HG03571 (cell line): Measurements from ENCODE around the gene CWC22.
A peak's percentile ranks its signal among the peaks of the same experiment; 100 is the strongest.
"Not testable (repeated sequence)": the region's sequence is repeated elsewhere in the genome, so short reads cannot be mapped to it uniquely, and the experiment has no call there.

ENCODE experiments used
- ATAC-seq: cut with Tn5 transposase; IDR thresholded peaks from one replicate; pipeline ENCODE4 v1.9.1; 2021; ENCODE audit not compliant: unreplicated experiment

Gene CWC22

DNA sequence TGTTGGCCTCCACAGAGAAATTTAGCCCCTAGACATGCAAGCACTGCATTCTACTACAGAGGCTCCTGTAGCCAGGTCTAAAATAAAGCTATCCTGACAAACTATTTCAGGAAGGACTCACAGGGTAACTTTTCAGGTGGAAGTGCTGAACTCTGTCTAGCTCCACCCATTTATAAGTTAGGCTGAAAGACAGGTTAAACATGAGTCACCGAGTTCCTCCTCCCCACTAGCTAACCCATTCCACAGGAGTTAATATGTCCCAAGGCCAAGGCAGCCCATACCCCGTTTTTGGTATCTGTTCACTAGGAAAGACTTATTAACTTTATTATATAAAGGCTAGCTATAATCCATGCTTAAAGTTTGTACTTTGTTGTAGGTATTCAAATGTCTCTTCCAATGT, 3.5 kb downstream of the CWC22 start:
- ATAC-seq: no peak

DNA sequence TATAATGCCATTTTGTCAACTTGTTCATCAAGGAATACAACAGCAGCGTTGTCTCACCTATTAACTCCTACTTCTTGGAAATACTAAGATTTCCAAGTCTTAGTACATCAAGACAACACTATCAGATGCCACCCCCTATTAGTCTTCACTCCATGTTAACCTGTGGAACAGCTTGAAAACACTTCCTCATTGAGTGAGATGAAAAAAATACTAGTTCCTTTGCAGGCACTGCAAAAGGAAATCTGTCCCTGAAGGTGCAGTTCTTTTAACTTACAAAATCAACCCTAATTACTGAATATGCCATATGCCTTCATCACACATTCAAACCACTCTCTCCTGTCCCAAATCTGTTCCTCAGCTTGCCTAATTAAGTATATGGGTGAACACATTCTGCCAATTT, 4.0 kb downstream of the CWC22 start:
- no peak for ATAC-seq

DNA sequence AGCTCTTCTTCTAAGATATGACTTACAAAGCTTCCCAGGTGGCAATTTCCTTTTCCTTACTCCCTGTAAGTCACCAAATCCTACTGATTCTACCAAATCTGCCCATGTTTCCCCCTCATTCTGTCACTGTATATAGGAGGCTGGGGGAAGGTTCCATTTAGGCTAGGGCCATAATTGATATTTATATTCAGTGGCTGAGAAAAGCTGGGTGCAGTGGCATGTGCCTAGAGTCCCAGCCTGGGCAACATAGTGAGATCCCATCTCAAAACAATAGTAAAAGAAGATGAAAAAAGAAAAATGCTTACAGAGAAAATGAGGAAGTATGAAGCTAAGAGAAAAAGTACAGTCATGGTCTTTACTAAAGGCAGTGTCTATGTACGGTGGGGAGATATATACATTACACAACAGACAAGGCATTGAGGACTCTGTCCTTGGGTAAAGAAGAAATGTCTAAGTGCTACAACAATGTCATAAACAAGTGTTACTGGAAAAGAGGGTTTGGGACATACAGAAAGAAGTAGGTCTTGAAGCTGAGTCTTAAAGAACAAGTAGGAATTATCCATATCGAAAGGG, 4.8 kb downstream of the CWC22 start:
- no peak for ATAC-seq

DNA sequence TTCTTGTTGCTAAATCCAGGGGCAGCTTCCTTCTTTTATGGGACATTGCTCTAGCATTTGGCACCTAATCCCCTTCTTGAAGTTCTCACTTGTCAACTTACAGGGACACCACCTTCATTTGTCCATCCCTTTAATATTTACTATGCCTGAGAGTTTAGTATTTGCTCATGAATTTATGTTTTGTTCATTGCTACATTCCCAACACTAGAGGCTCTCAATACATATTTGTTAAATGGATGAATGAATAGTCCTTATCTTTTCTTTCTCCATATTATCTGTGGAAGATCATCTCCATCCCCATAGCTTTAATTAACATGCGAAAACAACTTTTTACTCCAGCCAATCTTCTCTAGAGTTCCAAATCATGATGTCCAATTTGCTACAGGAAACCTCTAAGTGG, 5.4 kb downstream of the CWC22 start:
- ATAC-seq: no peak

DNA sequence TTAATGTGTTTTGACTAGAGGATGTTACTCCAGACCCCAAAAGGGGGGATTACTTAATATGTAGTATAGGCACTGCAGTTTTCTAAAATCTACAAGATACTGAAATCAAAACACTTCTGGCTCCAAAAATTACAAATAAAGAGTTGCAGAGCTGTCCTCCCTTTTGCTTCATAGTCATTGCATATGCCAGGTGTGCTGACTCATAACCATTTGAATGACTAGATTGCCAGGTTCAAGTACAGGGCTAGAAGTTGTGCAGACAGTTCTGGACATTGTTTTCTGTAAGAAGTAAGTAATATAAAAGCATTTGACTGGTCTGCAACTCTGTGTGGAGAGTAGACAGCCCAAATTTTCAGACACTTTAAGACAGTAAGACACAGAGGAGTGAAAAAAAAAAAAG, 6.7 kb downstream of the CWC22 start:
- ATAC-seq: no peak

DNA sequence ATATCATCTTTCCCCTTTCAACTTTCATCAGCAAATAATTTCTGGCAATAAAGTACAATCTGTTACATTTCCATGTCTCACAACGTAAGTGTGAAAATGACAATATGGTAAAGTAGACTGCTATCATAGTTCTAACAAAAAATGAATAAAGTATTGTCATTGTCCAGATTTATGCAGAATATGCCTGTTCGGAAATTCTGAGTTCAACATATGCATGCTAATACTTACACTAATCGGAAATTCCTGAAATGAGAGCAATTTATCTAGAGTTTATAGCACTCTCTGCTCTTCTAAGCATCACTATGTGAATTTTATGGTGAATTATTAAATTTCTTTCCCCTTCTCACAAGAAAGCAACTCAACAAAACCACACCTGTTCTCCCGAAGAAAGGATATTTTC, 8.1 kb downstream of the CWC22 start:
- no peak for ATAC-seq

DNA sequence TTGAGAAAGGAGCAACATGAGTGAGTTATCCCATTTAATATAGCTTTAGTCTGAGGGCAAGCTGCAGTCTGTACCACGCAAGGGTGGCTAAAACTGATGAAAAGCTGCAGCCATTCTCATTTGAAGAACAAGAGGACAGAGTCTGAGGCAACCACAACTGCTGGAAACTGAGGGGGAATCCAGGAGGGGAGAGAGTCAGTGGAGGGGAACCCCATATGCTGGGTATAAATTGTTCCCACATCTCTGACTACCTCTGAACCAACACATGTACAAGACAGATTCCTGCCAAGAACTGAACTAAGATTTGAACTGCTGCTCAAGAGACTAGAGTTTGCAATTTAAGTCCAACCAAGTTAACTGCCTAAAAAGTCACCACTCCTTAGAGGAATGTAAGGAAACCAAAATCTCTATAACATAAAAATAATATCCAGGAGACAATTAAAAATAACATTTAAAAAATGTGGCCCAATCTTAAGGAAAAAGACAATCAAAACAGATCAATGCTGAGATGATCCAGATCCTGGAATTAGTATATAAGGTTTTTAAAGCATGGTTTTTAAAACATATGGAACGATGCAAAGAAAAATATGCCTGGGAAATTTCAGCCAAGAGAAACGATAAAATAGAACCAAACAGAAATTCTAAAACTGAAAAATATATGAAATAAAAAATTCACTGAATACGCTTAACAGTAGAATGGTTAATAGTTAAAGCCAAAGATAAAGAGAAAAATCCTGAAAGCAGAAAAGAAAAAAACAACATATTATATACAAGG, 11.2 kb downstream of the CWC22 start:
- no peak for ATAC-seq

DNA sequence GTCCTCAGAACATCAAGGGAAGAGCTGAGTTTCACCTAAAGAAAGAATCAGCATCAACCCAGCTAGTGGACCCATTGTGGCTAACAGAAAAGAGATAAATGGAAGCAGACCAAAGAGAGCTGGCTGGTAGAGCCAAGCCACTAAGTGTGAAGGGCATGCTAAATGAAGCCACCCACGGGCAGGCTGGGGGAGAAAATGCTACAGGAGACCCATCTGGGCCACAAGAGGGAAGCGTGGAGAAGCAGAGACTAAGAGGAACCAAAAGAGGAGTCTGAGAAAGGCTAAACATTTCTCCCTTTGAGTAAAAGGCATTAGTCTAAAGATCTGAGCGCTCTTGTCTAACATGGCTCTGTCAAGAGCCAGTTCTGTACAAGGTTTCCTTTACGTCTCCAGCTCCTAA, 15.8 kb downstream of the CWC22 start:
- no peak for ATAC-seq

DNA sequence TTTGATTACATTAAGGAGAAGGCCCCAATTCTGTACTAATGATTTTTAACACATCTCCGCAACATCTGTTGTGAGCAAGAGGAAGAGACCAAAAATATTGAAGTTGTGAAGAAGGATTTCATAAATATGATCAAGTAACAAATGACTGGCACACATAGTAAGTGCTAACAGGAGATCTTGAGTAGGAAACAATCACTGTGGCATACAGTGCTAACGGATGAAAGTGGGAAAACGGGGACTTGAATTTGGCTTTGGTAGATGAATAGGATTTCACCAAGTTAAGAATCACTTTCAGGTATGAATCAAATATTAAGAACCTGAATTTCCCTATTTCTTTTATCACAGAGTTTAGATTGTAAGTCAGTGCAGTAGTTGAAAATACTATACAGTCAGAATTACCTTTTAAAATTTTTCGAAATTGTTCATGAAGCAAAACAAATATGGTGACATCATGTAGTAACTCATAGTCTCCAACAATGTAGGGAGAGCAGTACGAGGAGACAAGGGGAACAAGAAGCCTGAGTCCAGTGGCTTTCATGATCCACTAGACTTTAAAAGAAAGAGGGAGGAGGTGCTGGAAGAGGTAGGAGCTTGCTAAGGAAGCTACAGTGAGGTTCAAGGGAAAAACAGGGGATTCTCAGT, 16.3 kb downstream of the CWC22 start:
- no peak for ATAC-seq

DNA sequence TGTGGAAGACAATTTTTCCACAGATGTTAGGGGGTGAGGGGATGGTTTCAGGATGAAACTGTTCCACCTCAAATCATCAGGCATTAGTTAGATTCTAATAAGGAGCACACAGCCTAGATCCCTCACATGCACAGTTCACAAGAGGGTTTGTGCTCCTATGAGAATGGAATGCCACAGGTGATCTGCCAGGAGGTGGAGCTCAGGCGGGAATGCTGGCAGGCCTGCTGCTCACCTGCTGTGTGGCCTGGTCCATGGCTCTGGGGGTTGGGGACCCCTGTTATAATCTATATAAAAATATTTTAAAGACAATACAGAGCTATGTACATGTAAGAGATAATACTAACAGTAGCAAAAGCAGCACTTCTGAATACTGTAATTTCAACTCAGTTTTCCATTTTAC, 19.2 kb downstream of the CWC22 start:
- ATAC-seq: no peak

DNA sequence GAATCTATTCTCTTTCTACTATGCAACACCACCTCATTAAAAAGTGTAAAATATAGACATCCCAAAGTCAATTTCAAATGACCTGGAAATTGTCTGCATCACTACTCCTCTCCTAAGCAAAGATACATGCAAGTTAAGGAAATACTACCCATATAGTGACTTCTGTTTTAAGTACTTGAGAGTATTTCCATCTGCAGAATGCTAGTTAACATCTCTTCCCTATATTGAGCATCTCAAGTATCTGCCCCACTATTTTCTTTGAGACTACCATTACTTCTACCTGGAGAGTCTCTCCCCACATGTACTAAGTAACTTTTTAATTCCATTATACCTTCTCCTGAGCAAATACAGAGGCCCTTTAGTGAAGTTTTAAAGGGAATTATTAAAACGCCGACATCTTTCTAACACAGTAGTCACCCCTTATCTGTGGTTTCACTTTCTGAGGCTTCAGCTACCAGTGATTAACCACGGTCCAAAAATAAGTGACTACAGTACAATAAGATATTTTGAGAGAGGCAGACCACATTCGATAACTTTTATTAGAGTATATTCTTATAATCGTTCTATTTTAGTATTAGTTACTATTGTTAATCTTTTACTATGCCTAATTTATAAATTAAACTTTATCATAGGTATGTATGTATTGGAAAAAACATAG, 21.8 kb downstream of the CWC22 start:
- peak; percentile 82 for ATAC-seq

DNA sequence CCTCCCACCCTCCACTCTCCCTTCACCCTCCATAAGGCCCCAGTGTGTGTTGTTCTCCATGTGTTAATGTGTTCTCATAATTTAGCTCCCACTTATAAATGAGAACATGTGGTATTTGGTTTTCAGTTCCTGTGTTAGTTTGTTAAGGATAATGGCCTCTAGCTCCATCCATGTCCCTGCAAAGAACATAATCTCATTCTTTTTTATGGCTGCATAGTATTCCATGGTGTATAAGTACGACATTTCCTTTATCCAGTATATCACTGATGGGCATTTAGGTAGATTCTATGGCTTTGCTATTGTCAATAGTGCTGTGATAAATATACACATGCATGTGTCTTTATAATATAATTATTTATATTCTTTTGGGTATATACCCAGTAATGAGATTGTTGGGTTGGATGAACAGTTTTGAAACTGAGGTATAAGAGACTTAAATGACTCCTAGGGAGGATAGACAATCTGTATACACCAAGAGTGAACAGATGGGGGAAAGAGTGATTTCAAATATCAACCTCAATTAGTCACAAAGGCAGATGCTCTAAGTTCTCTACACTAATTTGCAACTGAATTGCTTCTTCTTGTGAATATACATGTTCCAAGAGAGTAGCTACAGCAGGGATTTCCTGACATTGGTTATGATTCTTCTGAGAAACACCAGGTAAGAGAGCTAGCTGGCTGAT, 23.7 kb downstream of the CWC22 start:
- ATAC-seq: no peak

DNA sequence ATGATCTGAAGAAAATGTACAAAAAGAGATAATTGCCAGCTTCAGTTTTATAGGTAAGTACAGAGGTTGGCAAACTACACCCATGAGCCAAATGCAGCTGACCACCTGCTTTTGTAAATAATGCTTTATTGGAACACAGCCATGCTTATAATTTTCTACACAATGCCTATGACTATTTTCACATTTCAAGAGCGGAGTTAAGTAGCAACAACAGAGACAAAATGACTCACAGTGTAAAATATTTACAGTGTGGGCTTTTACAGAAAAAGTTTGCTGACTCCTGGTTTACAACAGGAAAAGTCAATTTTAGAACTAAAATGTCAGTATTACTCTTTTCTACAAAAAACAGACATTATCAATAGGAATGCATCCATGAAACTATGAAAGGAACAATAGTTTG, 26.0 kb downstream of the CWC22 start:
- no peak for ATAC-seq

DNA sequence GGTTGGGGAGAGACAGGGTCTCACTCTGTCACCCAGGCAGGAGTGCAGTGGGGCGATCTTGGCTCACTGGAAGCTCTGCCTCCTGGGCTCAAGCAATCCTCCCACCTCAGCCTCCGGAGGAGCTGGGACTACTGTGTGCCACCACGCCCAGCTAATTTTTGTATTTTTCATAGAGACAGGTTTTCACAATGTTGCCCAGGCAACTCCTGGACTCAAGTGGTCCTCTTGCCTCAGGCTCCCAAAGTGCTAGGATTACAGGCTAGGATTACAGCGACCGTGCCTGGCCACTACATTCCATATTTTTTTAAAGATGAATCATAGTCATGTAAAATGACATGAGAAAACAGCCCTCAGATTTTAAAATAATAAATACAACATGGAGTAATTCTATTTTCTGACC, 32.3 kb downstream of the CWC22 start:
- ATAC-seq: no peak

DNA sequence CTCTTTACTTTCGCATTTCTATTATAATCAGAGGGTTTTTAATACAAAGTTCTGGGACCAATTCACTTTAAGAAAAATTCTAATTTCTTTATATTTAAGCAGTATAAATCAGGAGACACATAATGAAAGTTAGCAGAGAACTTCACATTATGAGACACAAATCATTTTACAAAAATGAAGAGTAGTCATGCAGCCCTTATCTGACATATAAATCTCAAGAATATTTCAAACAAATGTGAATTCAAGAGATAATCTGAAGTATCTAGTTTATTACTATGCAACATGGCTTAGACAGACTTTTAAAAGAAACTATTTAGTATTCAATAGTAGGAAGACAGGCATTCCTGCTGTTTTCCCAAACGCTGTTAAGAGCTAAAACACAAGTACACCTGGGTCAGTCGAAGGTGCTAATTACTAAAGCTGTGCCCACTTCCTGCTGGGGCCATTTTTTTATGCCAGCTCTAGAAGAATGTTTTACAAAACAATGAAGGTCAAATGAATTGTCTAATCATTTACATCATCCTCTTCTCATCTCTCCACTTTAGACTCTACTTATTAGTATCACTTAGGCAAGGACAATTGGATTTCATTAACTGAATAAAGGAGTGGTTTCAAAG, 40.2 kb downstream of the CWC22 start:
- ATAC-seq: no peak

DNA sequence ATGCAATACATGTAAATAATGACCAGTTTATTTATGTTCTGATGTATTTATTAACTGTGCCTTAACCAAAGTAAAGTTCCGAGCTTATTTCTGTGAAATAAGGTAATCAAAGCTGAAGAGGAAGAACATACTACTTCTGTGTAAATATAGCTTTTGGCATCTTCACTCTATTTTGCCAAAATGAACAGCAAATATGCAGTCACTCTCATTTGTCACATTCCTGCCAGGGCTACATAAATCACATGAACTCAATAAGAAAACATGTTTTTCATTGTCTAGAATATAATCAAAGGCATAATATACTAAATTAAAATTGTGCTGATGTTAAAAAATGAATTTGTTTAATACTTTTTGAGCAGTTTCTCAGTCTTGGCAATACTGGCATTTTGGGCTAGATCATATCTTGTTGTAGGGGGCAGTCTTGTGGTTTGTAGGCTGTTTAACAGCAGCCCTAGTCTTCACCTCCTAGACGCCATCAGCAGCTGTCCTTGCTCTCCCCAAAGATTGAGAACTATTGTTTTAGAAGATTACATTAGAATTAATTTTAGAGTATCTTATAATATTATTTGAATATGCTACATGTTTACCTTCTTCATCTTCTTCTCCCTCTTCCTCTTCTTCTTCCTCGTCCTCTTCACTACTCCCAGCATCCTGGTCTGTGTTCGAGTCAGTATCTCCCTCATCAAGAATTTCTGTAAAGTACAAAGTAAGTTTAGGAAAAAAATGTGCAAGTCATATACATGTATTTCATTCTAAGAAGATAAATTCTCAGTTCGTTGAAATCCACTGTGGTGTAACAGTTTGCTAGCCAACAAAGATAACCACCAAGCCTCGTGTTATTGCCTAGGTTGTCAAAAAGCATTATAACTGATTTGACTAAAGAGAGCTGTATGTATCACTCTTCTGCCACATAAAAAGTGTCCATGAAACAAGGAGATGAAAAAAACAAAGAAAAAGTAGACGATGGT, 41.5 kb downstream of the CWC22 start:
- no peak for ATAC-seq

DNA sequence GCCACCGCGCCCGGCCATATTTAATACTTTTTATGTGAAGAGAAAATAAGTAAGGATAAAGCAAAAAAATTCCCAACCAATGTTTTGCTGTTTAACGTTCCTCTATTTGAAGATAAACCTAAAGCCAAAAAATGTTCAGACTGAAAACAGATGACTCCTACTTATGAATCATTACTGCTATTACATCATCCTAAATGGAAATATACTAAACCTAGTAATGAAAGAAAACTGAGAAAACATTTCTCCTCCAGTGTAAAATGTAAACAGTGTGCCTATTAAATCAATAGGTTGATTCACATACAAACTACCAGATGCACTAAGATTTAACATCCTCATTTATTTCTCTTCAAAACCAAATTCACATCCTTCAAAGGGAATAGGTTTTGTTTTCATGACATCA, 43.5 kb downstream of the CWC22 start:
- ATAC-seq: no peak

DNA sequence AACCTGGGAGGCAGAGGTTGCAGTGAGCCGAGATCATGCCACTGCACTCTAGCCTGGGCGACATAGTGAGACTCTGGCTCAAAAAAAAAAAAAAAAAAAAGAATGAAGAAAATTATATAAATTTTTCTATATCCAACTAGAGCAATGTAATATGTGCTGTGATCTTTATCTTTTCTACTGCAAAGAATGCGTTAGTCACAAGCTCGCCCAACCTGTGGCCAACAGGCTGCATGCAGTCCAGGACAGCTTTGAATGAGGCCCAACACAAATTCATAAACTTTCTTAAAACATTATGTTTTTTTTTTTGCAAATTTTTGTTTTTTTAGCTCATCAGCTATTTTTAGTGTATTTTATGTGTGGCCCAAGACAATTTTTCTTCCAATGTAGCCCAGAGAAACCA, 48.8 kb downstream of the CWC22 start:
- not testable (repeated sequence) for ATAC-seq

DNA sequence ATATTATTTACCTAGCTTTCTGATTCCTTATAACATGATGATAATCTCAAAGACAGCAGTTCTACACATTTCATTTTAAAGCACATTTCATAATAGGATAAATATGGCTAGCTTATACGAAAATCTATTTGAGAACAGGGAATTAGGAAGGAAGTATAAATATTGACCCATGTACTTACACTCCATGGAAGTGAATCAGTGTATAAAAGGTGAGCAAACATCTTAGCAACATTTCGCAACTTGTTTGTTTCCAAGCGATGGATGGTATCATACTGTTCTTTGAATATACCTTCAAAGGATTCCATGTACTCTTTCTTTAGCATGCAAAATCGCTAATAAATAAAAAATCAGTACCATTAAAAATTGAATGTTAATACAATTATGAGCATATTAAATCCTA, 53.1 kb downstream of the CWC22 start:
- no peak for ATAC-seq

DNA sequence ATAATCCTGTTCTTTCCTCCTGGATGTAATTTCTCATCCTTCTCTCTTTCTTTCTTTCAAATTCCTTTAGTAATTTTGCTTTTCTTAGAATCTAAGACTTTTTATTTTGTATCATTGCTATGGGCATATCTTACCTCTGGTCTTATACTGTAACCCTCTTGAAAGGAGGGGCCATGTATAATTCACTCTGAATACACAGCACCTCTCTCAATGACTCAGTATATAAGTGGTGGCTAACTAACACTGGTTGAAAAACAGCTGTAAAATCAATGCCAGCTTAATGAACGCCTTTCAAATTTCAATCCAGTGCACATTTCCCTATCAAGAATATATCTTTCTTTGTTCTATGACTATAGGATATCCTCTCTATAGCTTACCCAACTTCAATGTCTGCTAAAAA, 53.7 kb downstream of the CWC22 start:
- ATAC-seq: no peak
